Prostate gland (tissue), 2 donors: ENCODE results near the gene RAB18.

Experiments
- POLR2A ChIP-seq: fragments of 450-650 bp; IDR thresholded peaks from one replicate; pipeline ENCODE4 v1.6.1; 2016; ENCODE audit warnings: antibody characterized with exemption, mild to moderate bottlenecking
- POLR2AphosphoS5 ChIP-seq: sonication (generic); formaldehyde crosslinking; IDR thresholded peaks from one replicate; pipeline ENCODE4 v1.6.1; 2017; ENCODE audit warnings: antibody characterized with exemption
- TF ChIP-seq, protein P1 (sequence below), 4 experiments: fragments of 200-600 bp in 2 of 4; fragments of 450-650 bp in 2 of 4; sonication (generic) in 2 of 4; IDR thresholded peaks; 1 replicate in 3 of 4; 2 replicates in 1 of 4; pipeline ENCODE4 v1.5.1; 2016 to 2019; ENCODE audit warnings: antibody characterized with exemption in 4 of 4, mild to moderate bottlenecking in 2 of 4, moderate library complexity in 2 of 4

DNA sequence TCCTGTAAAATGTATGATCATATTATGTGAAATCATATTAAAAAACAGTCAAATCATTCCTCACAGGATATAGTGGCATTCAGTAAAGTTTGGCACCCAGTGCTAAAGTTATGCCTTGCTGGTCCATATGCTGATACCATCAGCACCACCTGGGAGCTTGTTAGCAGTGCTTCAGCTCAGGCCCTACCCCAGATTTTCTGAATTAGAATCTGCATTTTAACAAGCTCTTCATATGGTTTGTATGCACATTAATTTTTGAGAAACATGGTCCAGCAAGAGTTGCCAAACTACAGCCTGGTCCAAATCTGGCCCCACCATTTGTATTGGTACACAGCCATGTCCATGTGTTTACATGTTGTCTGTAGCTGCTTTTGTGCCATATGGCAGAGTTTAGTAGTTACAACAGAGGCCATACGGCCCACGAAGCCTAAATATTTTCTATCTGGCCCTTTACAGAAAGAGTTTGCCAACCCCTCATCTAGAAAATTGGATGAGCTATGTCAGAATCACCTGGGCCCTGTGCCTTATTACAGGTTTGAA lies 30.1 kb downstream of the RAB18 start:
- TF ChIP-seq, protein P1, sequence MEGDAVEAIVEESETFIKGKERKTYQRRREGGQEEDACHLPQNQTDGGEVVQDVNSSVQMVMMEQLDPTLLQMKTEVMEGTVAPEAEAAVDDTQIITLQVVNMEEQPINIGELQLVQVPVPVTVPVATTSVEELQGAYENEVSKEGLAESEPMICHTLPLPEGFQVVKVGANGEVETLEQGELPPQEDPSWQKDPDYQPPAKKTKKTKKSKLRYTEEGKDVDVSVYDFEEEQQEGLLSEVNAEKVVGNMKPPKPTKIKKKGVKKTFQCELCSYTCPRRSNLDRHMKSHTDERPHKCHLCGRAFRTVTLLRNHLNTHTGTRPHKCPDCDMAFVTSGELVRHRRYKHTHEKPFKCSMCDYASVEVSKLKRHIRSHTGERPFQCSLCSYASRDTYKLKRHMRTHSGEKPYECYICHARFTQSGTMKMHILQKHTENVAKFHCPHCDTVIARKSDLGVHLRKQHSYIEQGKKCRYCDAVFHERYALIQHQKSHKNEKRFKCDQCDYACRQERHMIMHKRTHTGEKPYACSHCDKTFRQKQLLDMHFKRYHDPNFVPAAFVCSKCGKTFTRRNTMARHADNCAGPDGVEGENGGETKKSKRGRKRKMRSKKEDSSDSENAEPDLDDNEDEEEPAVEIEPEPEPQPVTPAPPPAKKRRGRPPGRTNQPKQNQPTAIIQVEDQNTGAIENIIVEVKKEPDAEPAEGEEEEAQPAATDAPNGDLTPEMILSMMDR (IDR thresholded peaks at IDR 0.05): no peak
- TF ChIP-seq POLR2A (no peak), POLR2AphosphoS5 (no peak)
